HG02610 (cell line): Measurements from ENCODE around the gene ABHD17A.
A peak's percentile ranks its signal among the peaks of the same experiment; 100 is the strongest.
"Not testable (repeated sequence)": the region's sequence is repeated elsewhere in the genome, so short reads cannot be mapped to it uniquely, and the experiment has no call there.

Experiments
- ATAC-seq: cut with Tn5 transposase; IDR thresholded peaks from one replicate; pipeline ENCODE4 v1.9.1; 2021; ENCODE audit warnings: mild to moderate bottlenecking, moderate library complexity; ENCODE audit not compliant: unreplicated experiment

The ABHD17A gene

DNA sequence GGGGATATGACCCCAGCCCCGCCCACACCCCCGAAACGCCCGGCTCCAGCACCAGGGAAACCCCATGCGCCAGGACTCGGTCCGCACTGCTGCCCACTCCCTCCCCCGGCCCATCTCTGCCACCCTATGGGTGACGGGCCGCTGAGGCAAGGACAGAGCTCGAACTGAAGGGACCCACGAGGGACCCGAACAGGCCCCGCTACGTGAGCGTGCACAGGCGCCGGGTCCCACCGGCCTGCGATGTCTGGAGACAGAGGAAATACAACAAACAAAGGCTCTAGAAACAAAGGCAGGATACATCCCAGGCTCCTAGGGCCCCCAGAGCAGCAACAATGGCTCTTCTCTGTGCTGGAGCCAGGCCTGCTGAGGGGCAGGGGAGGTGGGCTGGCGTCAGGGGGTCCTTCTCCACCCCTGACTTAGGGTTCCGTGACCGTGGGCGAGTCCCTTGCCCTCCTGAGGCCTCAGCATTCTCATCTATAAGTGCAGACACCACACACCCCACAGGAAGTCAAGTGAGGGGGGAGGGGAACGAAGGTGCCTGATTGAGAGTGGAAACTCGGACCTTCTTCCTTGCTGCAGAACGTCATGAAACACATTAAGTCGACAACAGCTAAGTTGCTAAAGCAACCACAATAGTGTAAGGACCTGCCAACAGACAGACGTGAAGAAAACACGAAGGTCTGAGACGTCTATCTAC is 3.1 kb downstream of the ABHD17A start:
- ATAC-seq: no peak

DNA sequence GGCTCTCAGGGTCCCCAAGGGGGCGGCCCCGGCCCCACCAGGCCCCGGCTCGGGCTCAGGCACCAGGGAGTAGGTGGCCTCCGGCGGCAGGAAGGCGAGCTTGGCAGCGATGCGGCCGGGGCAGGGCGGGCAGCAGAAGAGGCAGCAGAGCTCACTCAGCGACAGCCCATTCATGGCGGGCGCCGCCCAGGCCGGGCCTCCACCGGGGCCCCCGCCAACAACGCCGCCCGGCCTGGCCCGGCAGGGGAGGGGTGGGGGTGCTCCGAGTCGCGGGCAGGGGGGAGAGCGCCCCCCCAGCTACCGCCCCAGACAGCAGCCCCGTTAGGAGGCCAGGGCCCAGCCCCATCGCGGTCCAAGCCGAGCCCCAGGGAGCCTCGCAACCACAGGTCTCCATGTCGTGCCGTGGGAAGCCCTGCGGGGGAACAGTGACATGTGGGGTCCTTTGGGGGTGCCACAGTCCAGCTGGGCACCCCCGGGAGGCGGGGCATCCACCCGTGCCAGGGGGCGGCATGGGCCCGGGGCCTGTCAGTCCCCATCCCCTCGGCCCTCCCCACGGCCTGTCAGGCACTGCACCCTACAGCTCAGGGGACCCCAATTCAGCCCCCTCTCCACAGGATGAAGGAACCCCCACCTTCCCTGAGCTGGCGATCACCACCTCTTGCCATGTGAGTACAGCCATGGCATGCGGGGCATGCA is 3.8 kb downstream of the ABHD17A start:
- not testable (repeated sequence) for ATAC-seq

DNA sequence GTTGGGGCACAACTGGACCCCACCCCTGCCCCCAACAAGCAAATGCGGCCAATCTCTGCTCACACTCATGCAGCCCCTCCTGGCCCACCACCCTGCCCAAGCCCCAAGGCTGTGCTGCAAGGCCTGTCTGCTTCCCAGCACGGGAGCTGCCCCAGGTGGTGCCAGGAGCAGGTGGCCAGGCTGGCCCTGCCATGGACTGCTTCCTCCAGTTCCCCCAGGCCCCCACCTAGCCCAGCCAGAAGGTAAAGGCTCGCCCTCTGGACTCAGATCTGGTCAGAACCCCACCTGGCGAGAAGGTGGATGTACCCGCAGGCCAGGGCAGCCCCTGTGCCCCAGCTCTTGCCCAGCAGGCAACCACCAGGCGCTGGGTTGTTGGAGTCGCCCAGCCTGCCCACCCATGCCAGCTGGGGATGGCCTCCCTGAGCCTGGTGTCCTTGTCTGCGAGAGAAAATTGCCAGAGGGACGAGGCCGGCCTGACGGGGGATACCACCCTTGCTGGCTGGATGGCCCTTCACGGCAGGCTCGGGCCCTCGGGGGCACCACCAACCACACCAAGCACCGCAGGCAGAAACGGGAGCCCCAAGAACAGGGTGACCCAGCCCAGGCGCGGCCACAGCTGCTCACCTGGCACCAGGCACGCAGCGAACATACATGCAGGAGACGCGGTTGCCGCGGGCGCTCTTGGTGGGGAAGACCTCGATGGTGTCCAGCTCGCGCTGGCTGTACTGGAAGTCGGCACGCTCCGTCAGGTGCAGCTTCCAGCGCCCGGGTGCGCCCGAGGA is 4.5 kb downstream of the ABHD17A start:
- no peak for ATAC-seq

DNA sequence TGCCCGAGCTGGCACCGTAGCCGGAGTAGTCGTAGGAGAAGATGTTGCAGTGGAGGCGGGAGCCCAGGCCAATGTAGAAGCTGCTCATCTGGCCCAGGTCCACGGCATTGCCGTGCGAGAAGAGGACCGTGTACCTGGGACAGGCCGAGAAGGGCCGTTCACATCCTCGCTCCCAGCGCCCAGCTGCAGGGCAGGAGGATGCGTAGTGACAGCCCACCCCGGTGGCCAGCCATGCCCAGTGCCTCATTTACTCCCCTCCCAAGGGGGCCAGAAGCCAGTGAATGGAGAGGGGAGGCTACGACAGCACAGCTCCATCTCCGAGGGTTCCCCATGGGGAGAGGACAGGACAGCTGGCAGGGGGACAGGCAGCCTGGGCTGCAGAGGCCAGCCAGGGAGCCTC is 5.3 kb downstream of the ABHD17A start:
- ATAC-seq: not testable (repeated sequence)

DNA sequence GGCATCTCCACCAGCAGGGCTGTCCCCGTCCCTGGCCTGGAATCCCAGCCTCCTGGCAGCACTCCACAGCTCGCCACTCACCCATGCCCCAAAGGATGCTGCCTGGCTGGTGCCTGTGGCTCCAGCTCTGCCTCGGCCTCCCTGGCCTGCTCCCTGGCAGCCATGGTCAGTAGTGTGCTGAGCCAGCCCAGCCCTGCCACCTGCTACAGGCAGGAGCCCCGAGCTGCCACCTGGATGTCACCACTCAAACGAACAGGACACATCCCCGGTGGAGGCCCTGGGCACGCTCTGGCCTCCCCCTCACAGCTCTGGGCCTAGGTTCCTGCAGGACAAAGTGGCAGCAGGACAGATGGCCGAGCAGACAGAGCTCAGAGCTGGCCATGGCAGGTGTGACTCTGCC is 6.7 kb downstream of the ABHD17A start:
- ATAC-seq: not testable (repeated sequence)

GRCh38 chr19:1877280-1877660 is 8.0 kb downstream of the ABHD17A start:
- not testable (repeated sequence) for ATAC-seq

GRCh38 chr19:1876496-1877279 is 8.6 kb downstream of the ABHD17A start:
- ATAC-seq: not testable (repeated sequence)

DNA sequence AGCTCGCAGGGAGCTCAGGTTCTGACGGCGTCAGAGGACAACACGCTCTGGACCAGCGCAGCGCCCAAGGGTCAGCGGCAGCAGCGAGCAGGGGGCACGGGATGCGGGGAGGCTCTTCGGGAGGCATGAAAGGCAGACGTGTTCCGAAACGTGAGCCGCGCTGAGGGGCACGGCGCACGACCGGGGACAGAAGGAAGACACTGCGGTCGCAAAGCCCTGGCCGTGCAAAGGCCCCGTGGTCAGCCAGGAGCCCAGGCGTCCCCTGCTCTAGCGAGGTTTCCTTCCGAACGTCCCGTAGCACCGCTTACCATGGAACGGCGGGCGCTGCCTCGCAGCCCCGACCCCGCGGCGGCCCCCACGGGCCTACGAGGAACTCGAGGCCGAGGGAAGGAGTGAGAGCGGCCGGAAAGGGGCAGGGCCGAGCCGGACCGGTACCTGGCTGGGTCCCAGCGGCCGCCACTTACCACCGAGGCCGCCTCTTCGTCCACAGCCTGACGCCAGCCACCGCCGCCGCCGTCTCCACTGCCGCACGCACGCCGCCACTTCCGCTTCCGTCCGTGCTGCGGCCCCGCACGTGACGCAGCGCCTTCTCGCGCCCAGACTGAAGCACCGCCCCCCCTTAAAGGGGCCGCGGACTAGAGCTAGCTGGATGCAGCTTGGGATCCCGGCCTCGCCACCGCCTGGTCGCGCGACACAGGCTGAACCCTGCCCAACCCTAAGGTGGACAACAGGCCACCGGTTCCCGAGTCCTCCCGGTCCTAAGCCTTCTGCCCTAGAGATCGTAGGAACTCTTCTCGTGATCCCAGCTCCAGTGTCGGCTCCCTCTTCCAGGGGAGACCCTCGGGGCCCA is 9.4 kb downstream of the ABHD17A start:
- peak; percentile 79 for ATAC-seq

DNA sequence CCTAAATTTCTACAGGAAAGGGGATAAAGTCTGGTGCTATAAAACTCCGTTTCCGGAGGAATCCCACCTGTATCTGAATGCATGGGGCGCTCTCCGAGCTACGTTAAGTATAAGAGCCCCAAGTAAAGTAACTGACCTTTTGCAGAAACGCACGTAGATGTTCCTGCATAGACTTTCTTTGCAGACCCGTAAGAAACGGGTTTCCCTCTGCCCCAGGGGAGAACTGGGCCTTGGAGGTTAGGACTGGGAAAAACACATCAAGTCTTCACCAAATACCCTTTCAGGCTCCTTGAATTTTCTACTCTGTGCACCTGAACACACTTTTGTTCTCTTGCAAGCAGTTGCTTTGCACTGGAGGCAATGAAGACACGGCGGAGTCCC is 10.0 kb downstream of the ABHD17A start:
- ATAC-seq: not testable (repeated sequence)

GRCh38 chr19:1874554-1875185 is 10.6 kb downstream of the ABHD17A start:
- ATAC-seq: no peak

DNA sequence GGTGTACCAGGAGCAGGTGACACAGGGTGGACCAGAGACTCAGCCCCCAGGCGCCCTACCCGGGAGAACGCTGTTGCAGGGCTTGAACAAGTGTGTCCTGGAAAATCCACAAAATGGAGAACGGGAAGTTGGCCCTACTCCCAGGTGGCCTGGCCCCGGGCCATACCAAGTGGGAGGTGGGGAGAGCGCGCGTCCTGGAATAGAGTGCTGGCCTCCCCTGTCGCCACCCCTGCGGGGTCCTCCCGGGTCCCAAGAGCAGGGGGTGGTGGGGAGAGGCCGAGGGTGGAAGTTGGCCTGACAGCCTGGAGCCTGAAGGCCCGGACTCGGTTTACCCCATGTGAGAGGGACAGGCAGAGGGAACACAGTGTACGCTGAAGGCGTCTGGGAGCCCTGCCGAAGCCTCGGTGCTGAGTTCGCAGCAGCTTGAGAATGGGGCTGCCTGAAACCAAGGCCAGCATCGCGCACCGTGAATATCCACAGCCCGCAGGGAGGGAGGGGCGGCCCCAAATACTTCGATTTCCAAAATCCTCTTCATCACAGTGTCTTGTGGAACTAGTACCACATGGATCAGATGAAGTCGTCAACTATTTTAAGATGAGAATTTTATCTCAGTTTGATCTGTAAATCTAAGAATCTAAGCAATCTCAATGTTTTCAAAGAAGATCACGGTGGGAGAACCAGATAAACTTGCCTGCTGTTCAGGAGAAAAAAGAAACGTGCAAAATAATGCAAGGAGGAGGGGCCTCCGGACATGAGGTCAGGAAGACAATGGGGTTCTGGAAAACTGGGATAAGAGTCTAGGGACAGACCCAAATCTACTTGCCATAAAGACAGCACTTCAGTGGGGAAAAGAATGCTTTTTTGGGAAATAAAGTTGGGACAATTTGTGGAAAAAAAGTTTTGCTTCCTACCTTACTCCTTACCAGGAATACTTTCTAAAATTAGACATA is 11.5 kb downstream of the ABHD17A start:
- no peak for ATAC-seq

GRCh38 chr19:1872807-1873523 is 12.3 kb downstream of the ABHD17A start:
- ATAC-seq: no peak

DNA sequence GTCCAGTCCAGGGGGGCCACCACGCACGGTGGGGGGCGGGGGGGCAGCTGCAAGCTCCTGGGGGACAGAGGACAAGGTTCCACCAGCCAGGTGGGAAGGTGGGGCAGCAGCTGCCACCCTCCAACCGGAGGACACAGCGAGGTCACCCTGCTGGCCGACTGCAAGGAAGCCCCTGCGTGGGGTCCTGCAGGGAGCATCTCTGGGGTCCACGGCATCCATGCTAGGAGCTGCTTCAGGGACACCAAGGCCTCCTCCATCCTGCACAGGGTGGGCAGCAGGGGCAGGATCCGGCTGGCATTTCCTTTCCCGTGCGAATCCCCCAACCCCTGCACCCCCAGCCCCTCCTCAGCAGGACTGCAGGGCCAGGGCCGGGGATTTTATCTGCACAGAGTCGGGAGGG is 13.7 kb downstream of the ABHD17A start:
- no peak for ATAC-seq

DNA sequence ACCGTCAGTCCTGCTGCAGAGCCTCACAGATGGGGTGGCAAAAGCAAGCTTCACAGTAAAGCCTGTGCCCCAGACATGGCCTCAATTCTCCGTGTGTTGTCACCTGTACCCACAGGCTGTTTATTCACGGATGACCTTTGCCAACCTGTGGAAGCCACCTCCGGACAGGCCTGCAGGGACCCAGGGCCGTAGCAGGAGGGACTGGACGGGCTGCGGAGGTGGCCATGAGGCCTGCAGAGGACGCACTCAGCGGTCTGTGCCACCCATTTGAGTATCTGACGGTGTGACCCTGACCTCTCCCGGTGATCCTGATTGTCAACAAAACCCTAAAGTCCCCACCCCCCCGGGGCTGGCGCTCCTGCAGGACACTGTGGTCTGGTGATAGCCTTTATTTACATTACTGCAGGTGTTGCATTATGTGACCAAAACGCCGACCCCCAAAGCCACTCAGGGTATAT is 14.1 kb downstream of the ABHD17A start:
- no peak for ATAC-seq

DNA sequence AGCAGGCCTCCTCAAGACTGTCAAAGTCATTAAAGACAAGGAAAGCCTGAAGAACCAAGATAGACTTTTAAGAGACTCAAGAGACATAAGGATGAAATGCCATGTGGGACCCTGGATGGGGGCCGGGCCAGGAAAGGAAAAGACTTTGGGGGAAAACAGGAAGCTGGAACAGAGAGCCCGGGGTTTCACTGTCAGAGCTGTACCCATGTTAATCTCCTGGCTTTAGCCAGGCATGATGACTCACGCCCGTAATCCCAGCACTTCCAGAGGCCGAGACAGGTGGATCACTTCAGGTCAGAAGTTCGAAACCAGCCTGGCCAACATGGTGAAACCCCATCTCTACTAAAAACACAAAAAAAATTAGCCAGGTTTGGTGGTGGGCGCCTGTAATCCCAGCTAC is 16.3 kb downstream of the ABHD17A start:
- no peak for ATAC-seq

GRCh38 chr19:1867349-1867724 is 18.0 kb downstream of the ABHD17A start:
- no peak for ATAC-seq

- no peak for ATAC-seq
These were observed 18.5 kb downstream of the ABHD17A start for GRCh38 chr19:1866693-1867348.
